ENCODE data around the gene PDXDC1.

DNA sequence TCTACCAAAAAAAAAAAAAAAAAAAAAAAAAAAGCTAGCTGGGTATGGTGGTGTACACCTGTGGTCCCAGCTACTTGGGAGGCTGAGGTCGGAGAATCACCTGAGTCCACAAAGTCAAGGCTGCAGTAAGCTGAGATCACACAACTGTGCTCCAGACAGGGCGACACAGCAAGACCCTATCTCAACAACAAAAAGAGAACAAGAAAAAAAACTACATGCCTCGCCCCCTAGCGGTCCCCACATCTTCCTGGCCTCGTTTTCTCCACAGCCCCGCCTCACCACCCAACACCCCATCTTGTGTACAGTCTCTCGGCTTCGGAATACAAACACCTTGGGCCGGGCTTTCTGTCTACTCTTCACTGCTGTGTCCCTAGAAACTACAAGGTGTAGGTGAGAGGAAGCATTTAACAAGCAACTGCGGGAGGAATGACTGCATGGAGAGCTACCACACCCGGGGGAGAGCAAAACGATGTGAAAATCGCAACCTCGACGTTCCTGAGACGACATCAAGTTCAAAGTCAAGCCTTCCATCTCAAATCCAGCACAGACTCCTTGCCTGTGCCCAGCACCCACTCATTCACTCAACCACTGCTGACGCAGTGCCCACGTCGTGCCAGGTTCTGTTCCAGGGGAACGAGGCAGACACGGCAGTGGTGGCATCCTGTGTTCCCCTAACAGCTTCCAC, 72.0 kb downstream of the PDXDC1 start:
- TF ChIP-seq CTCF (IDR thresholded peaks at IDR 0.05; ENCODE audit: insufficient read depth, low read depth, low read length), result no peak
- TF ChIP-seq EZH2 (IDR thresholded peaks at IDR 0.05; ENCODE audit: insufficient read depth, low read length), result no peak

Data from astrocyte (in vitro differentiated cells and primary cell).